Smooth muscle cell (in vitro differentiated cells): ENCODE results near the gene SFT2D2. TPM values are rescaled to one million over a fixed set of nuclear protein-coding genes. Genes with fewer than 3 reads are reported as not detected.

Source experiments
- DNase-seq: peaks from one replicate; lab custom pipeline; 2025; ENCODE audit not compliant: unreplicated experiment; lab: John Stamatoyannopoulos, UW
- H2AFZ ChIP-seq: fragments of 200-600 bp; sonication (generic); 2 replicates; pipeline ENCODE4 v1.6.0; 2016; ENCODE audit warnings: antibody characterized with exemption, low read depth, mild to moderate bottlenecking
- H3F3A ChIP-seq: fragments of 200-600 bp; sonication (generic); 2 replicates; pipeline ENCODE4 v1.6.0; 2017; ENCODE audit warnings: antibody characterized with exemption, low read depth
- H3K27ac ChIP-seq: fragments of 200-600 bp; sonication (generic); 2 replicates; pipeline ENCODE4 v1.5.1; 2016; ENCODE audit warnings: low read depth, mild to moderate bottlenecking
- H3K27me3 ChIP-seq: fragments of 200-600 bp; sonication (generic); 2 replicates; pipeline ENCODE4 v1.6.1; 2016; ENCODE audit warnings: low read depth, mild to moderate bottlenecking
- H3K36me3 ChIP-seq: fragments of 200-600 bp; sonication (generic); 2 replicates; pipeline ENCODE4 v1.5.1; 2016; ENCODE audit warnings: low read depth
- H3K4me1 ChIP-seq: fragments of 200-600 bp; sonication (generic); 2 replicates; pipeline ENCODE4 v1.5.1; 2016; ENCODE audit warnings: low read depth
- H3K4me2 ChIP-seq: fragments of 200-600 bp; sonication (generic); 2 replicates; pipeline ENCODE4 v1.6.0; 2016; ENCODE audit warnings: mild to moderate bottlenecking
- H3K4me3 ChIP-seq: fragments of 200-600 bp; sonication (generic); 2 replicates; pipeline ENCODE4 v1.5.1; 2016; ENCODE audit warnings: mild to moderate bottlenecking
- H3K79me2 ChIP-seq: fragments of 200-600 bp; sonication (generic); 2 replicates; pipeline ENCODE4 v1.6.0; 2016; ENCODE audit warnings: low read depth, mild to moderate bottlenecking
- H3K9ac ChIP-seq: fragments of 200-600 bp; sonication (generic); 2 replicates; pipeline ENCODE4 v1.6.0; 2016; ENCODE audit warnings: low read depth
- H3K9me3 ChIP-seq: fragments of 200-600 bp; sonication (generic); replicated peaks from 2 replicates; pipeline ENCODE4 v1.5.1; 2016; ENCODE audit warnings: low read depth
- H4K20me1 ChIP-seq: fragments of 200-600 bp; sonication (generic); 2 replicates; pipeline ENCODE4 v1.6.0; 2016; ENCODE audit warnings: low read depth
- CTCF ChIP-seq: fragments of 200-600 bp; sonication (generic); IDR thresholded peaks from 2 replicates; pipeline ENCODE4 v1.5.1; 2017; ENCODE audit warnings: borderline replicate concordance, mild to moderate bottlenecking, antibody characterized with exemption; ENCODE audit not compliant: insufficient read depth, poor library complexity, severe bottlenecking
- WGBS: methylation state at CpG from one replicate; pipeline ENCODE4 v1.1.7; 2016; ENCODE audit warnings: low lambda C conversion rate; 5-methylcytosine and 5-hydroxymethylcytosine counted together
- polyA plus RNA-seq: library from polyadenylated mRNA; unstranded; fragments of >200 nt; fragmentation: Nextera tagmentation; extraction: Ambion mirVana; gene quantifications from 2 replicates; pipeline ENCODE4 v1.2.1, GENCODE V29; 2016
- total RNA-seq: library from RNA; depleted of rRNA; stranded (reverse); fragments of >200 nt; gene quantifications from 2 replicates; pipeline ENCODE4 v1.2.3, GENCODE V29; 2014

SFT2D2 gene
- total and polyA plus RNA-seq, 2 experiments from 2014 or later, result 12.7 to 25.7 TPM

- Histone ChIP-seq H3K4me2 (no peak overlapping the region), H3K27ac (no peak overlapping the region), H3K9me3 (no peaks in the 10 kb centered on the region), H3K4me1 (no peaks in the 10 kb centered on the region), H4K20me1 (no peaks in the 10 kb centered on the region), H2AFZ (no peak overlapping the region), H3F3A (peaks cover 6% of the 10 kb centered on the region), H3K4me3 (no peak overlapping the region), H3K27me3 (no peaks in the 10 kb centered on the region), H3K9ac (no peak overlapping the region), H3K36me3 (no peaks in the 10 kb centered on the region), H3K79me2 (no peaks in the 10 kb centered on the region)
- WGBS, result 88% methylated on average over 8 of the region's 8 CpGs
- no peak for TF ChIP-seq CTCF
- DNase-seq, result no peak
These were observed 69.8 kb downstream of the SFT2D2 start for GRCh38 chr1:168295411-168296114.

- TF ChIP-seq CTCF, result no peak
- no peak overlapping the region for H2AFZ ChIP-seq
- no peak overlapping the region for H3K9ac ChIP-seq
- no peaks in the 10 kb centered on the region for H3K9me3 ChIP-seq
- no peaks in the 10 kb centered on the region for H3K79me2 ChIP-seq
- no peak for DNase-seq
- H3F3A ChIP-seq, result peaks cover 6% of the 10 kb centered on the region
- 32% methylated on average over 7 of the region's 7 CpGs for WGBS
- no peaks in the 10 kb centered on the region for H3K4me1 ChIP-seq
- no peak overlapping the region for H3K27ac ChIP-seq
- no peaks in the 10 kb centered on the region for H3K27me3 ChIP-seq
- H3K4me2 ChIP-seq, result no peak overlapping the region
- H3K4me3 ChIP-seq, result no peak overlapping the region
- H4K20me1 ChIP-seq, result no peaks in the 10 kb centered on the region
- no peaks in the 10 kb centered on the region for H3K36me3 ChIP-seq
These were observed 71.4 kb downstream of the SFT2D2 start for GRCh38 chr1:168297019-168297730.

GRCh38 chr1:168298446-168298845 is 72.6 kb downstream of the SFT2D2 start:
- 95% methylated on average over 3 of the region's 3 CpGs for WGBS
- Histone ChIP-seq H3K36me3 (no peaks in the 10 kb centered on the region), H3K4me3 (no peak overlapping the region), H3K27me3 (no peaks in the 10 kb centered on the region), H3K4me1 (no peaks in the 10 kb centered on the region), H3K9ac (no peak overlapping the region), H3K79me2 (no peaks in the 10 kb centered on the region), H4K20me1 (no peaks in the 10 kb centered on the region), H3K4me2 (no peak overlapping the region), H2AFZ (no peak overlapping the region), H3F3A (peaks cover 6% of the 10 kb centered on the region), H3K9me3 (no peaks in the 10 kb centered on the region), H3K27ac (no peak overlapping the region)
- no peak for TF ChIP-seq CTCF
- DNase-seq, result no peak
